ENCODE data around the gene ECSIT. TPM values are rescaled to one million over a fixed set of nuclear protein-coding genes. Genes with fewer than 3 reads are reported as not detected.
A peak's percentile ranks its signal among the peaks of the same experiment; 100 is the strongest.

Gene ECSIT
- polyA plus RNA-seq, 2 of the 4 experiments (the other 2 are of a cell fraction), result 23.0 to 29.7 TPM

- FAIRE-seq (no peak), ATAC-seq (peak; percentile 76 to 79), DNase-seq (ENCODE audit: low read depth in 1 of 2, low spot score in 1 of 2) (peak; percentile 67 to 88)
- H3K9me3 ChIP-seq, result no peaks in the 10 kb centered on the region
- peaks cover 30% of the 10 kb centered on the region for H3K4me1 ChIP-seq
- WGBS (ENCODE audit: missing lambda C conversion rate), result 16% methylated on average over 20 of the region's 54 CpGs
- peak overlapping the region; percentile 40 for H3K4me3 ChIP-seq
- CTCF ChIA-PET, result interaction anchor here (0.6 to 2.5 kb wide), 21 partner anchors 8 to 195 kb away, joined by 3 to 12 read pairs (median 4); partner anchors contain the start of gene ELOF1
- POLR2A ChIA-PET, result interaction anchor here (0.6 kb wide), 2 partner anchors 25 to 155 kb away, joined by 4 read pairs; no protein-coding TSS in a partner anchor
- peak overlapping the region; percentile 85 for H3K4me2 ChIP-seq
- peak overlapping the region; percentile 78 to 90 for H3K27ac ChIP-seq
- TF ChIP-seq JUNB (IDR thresholded peaks at IDR 0.05), result peak; percentile 56; the same call in 1 of the 2 replicates
- TF ChIP-seq BHLHE40 (IDR thresholded peaks at IDR 0.05; ENCODE audit: low read depth, low read length), result no peak
- TF ChIP-seq EP300 (IDR thresholded peaks at IDR 0.05), result no peak
- no peak for TF ChIP-seq CHD2 (IDR thresholded peaks at IDR 0.05; ENCODE audit: low read length, partially characterized antibody)
- 0 out of 5 replicates have a peak, but pooled peaks of 1 of the 2 experiments have one; percentile 27 for TF ChIP-seq RAD21 (conservative IDR thresholded peaks at IDR 0.05 in 1 of 2, IDR thresholded peaks at IDR 0.05 in 1 of 2)
- no peak for TF ChIP-seq MAZ (IDR thresholded peaks at IDR 0.05; ENCODE audit: borderline replicate concordance, low read depth, low read length)
- no peak for TF ChIP-seq RCOR1 (IDR thresholded peaks at IDR 0.05; ENCODE audit: low read depth, low read length)
- no peak for TF ChIP-seq ATOH8 (CRISPR knock-in tag; IDR thresholded peaks at IDR 0.05; ENCODE audit: low read depth)
- TF ChIP-seq HOXB5 (CRISPR knock-in tag; IDR thresholded peaks at IDR 0.05), result no peak
- peak in 1 of 2 experiments; percentile 51; a peak in 1 of 5 replicates for TF ChIP-seq JUN (IDR thresholded peaks at IDR 0.05)
- TF ChIP-seq SMC3 (IDR thresholded peaks at IDR 0.05), result peak; percentile 47; the same call in 2 of the 3 replicates
- TF ChIP-seq KDM1A (IDR thresholded peaks at IDR 0.05; ENCODE audit: low read depth), result 0 out of 2 replicates have a peak, but pooled peaks have one; percentile 44
- TF ChIP-seq CBX2 (IDR thresholded peaks at IDR 0.05; ENCODE audit: borderline replicate concordance, low read depth), result no peak
- TF ChIP-seq FOSL2 (IDR thresholded peaks at IDR 0.05), result peak; percentile 80
- TF ChIP-seq FOSL2 (CRISPR knock-in tag; IDR thresholded peaks at IDR 0.05), result peak; percentile 99
- no peak for TF ChIP-seq GATA3 (IDR thresholded peaks at IDR 0.05; ENCODE audit: borderline replicate concordance)
- no peak for TF ChIP-seq FOXS1 (CRISPR knock-in tag; IDR thresholded peaks at IDR 0.05)
- TF ChIP-seq HDAC2 (IDR thresholded peaks at IDR 0.05), result no peak
- TF ChIP-seq MAX (IDR thresholded peaks at IDR 0.05), result 0 out of 2 replicates have a peak, but pooled peaks have one; percentile 35
- no peak for TF ChIP-seq MYC (IDR thresholded peaks at IDR 0.05; ENCODE audit: borderline replicate concordance, low read length)
- TF ChIP-seq CTCF (IDR thresholded peaks at IDR 0.05), result peak; percentile 80
- no peak for TF ChIP-seq CBX8 (IDR thresholded peaks at IDR 0.05)
- TF ChIP-seq ESRRA (IDR thresholded peaks at IDR 0.05; ENCODE audit: borderline replicate concordance, low read length), result no peak
- no peak for TF ChIP-seq CEBPB (IDR thresholded peaks at IDR 0.05)
- peak; percentile 54 for TF ChIP-seq ZFP36 (IDR thresholded peaks at IDR 0.05; ENCODE audit: borderline replicate concordance, partially characterized antibody)
Observed at GRCh38 chr19:11535792-11536595, 7.1 kb upstream of the ECSIT start.

GRCh38 chr19:11534948-11535347, 6.0 kb upstream of the ECSIT start:
- H3K4me1 ChIP-seq, result peaks cover 28% of the 10 kb centered on the region
- H3K4me2 ChIP-seq, result no peak overlapping the region; the same call in 2 of the 3 replicates
- CTCF ChIA-PET, result interaction anchor here (2.0 to 2.5 kb wide), 3 partner anchors 17 to 53 kb away, joined by 7 to 11 read pairs (median 9); partner anchors contain the start of gene ELOF1
- 86% methylated on average over 5 of the region's 5 CpGs for WGBS (ENCODE audit: missing lambda C conversion rate)
- H3K9me3 ChIP-seq, result no peaks in the 10 kb centered on the region
- H3K4me3 ChIP-seq, result no peak overlapping the region
- H3K27ac ChIP-seq, result no peak overlapping the region; a peak in 3 of 6 replicates
- FAIRE-seq (no peak), ATAC-seq (no peak), DNase-seq (ENCODE audit: low read depth in 1 of 2, low spot score in 1 of 2) (no peak)
- POLR2A ChIA-PET, result no interaction called here
- TF ChIP-seq CHD4 (IDR thresholded peaks at IDR 0.05; ENCODE audit: borderline replicate concordance) (no peak), ZNF302 (CRISPR knock-in tag; IDR thresholded peaks at IDR 0.05) (no peak), HDAC2 (IDR thresholded peaks at IDR 0.05) (no peak), ELK1 (IDR thresholded peaks at IDR 0.05; ENCODE audit: low read depth, low read length) (no peak), ATOH8 (CRISPR knock-in tag; IDR thresholded peaks at IDR 0.05; ENCODE audit: low read depth) (no peak), FOSL2 (IDR thresholded peaks at IDR 0.05) (no peak), FOSL2 (CRISPR knock-in tag; IDR thresholded peaks at IDR 0.05) (no peak), RAD21 (conservative IDR thresholded peaks at IDR 0.05 in 1 of 2, IDR thresholded peaks at IDR 0.05 in 1 of 2) (no peak), HES2 (IDR thresholded peaks at IDR 0.05) (no peak), CHD2 (IDR thresholded peaks at IDR 0.05; ENCODE audit: low read length, partially characterized antibody) (no peak)
